ENCODE measurements around the gene GFOD2.

Gene GFOD2

DNA sequence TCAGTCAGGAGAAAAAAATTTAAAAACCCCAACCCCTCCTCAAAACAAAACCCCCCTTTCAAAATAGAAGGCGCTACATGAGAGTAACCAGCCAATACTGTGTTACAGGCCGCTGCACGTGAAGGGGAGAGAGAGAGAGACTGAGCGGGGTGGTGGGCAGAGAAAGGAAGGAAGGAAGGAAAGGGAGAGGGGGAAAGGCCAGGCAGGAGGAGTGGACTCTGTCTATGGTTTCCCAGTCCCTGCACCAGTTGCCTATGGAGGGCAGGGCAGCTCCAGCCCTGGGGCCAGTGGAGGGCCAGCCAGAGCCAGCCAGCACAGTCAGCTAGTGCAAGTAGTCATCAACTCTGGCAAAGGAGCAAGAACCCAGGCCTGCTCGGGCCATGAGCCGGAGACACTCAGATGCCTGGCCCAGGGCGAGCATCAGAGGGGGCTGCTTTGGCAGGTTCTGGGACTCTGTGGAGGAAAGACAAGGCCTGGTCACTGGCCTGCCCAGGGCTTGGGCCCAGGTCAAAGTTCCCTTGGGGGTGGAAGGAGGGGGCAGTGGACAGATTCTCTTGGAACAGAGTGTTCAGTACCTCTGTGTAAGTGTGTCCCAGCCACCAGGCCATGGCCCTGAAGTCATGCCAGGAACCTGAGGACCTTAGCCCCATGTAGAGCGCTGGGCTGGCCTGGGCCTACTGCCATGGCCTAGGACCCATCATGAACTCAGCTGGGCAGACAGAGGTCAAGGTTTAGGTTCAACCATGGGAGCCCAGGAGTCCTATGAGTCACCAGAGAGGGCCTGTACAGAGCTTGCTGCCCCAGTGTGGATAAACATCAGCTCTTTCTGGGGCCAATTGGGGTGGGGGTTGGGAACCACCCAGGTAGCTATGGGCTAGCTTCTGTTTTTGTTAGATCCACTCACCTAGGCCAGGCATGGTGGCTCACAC is 7.3 kb upstream of the GFOD2 start:
- no peak overlapping the region for H3K4me3 ChIP-seq (ENCODE audit: low read depth, low read length)
- TF ChIP-seq, protein P1, sequence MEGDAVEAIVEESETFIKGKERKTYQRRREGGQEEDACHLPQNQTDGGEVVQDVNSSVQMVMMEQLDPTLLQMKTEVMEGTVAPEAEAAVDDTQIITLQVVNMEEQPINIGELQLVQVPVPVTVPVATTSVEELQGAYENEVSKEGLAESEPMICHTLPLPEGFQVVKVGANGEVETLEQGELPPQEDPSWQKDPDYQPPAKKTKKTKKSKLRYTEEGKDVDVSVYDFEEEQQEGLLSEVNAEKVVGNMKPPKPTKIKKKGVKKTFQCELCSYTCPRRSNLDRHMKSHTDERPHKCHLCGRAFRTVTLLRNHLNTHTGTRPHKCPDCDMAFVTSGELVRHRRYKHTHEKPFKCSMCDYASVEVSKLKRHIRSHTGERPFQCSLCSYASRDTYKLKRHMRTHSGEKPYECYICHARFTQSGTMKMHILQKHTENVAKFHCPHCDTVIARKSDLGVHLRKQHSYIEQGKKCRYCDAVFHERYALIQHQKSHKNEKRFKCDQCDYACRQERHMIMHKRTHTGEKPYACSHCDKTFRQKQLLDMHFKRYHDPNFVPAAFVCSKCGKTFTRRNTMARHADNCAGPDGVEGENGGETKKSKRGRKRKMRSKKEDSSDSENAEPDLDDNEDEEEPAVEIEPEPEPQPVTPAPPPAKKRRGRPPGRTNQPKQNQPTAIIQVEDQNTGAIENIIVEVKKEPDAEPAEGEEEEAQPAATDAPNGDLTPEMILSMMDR (IDR thresholded peaks at IDR 0.05; ENCODE audit: borderline replicate concordance, insufficient read depth, low read depth, low read length) = no peak

DNA sequence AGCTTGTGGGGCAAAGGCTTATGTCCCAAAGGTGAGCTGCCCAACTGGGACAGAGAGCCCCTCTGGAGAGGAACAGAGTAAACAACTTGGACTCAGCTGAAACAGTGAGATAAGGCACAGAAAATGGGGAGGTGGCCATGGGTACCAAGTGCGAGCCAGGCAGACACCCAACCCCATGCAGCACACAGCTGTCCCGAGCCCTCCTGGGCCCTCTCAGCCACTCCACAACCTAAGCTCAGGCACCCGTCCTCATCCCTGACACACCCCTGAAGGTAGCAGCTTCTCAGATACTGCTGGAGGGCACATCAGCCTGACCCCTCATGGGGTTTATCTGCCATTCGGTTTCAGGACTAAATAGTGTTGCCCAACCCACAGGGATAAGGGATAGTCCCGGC is 4.8 kb upstream of the GFOD2 start:
- TF ChIP-seq, protein P1 (IDR thresholded peaks at IDR 0.05; ENCODE audit: borderline replicate concordance, insufficient read depth, low read depth, low read length) = no peak
- no peak overlapping the region for H3K4me3 ChIP-seq (ENCODE audit: low read depth, low read length)

DNA sequence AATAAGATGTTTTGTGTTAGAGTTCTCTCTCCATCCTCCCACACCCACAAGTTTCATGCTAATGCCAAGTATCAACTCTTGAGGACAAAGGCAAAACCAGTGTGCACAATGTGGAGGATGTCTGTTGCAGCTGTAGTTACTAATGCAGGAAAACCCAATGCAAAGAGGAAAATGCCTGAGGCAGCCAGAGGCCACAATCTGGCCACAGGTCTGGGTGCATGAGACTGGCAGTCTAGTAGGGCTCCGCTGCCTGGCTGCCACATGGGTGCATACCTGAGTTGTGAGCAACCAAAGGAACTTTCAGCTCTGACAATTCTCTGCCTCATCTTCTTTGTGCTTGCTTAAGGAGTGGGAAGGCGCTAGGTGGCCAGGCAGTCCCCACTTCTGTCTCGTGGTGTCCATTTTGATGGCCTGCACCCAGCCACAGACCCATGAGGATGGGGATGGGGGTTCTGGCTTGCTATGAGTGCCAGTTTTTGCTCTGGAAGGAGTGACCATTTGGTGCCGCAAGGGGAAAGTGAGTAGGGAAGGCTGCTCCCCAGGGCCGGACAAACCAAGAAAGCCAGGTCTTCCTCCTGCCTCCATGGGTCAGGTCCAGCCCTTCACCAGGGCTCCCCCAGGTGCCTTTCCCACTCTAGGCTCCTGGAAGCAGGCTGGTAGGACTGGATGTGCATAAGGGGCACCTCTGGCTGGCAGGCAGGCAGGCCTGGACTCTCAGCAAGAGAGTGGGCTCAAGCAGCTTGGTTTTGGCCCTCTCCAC is 4.2 kb upstream of the GFOD2 start:
- no peak overlapping the region for H3K4me3 ChIP-seq (ENCODE audit: low read depth, low read length)
- TF ChIP-seq, protein P1 (IDR thresholded peaks at IDR 0.05; ENCODE audit: borderline replicate concordance, insufficient read depth, low read depth, low read length) = no peak

DNA sequence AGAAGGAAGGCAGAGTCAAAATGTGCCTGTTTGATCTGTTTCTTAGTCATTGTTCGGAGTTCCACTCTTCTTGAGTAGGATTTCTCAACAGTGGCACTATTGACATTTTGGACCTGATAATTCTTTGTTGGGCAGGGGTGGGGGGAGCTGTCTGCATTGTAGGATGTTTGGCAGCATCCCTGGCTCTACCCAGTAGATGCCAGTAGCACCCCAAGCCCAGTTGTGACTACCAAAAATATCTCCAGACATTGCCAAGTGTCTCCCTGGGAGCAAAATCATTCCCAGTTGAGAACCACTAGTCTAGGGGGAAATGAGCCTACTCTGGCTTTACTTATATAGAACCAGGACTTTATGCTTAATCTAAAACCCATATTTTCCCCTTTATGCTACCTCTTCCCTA is 1.1 kb upstream of the GFOD2 start:
- TF ChIP-seq, protein P1 (IDR thresholded peaks at IDR 0.05; ENCODE audit: borderline replicate concordance, insufficient read depth, low read depth, low read length) = no peak
- no peak overlapping the region for H3K4me3 ChIP-seq (ENCODE audit: low read depth, low read length)

DNA sequence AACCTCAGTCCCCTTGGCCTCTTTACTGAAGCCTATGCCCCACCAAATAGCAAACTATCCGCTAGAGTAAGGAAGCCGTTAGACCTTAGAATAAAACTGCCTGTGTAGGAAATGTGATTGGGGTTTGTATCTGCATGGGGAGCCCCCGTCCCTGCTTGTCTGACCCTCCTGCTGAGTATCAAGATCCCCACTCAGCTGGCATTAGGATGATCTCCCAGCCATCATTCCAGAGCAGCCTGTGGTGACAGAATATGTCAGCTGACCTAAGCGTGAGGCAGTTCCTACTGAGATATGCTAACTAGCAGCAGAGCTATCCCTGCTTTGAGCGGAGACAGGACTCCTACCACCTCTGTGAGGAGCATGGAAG is 645 bp upstream of the GFOD2 start:
- TF ChIP-seq, protein P1 (IDR thresholded peaks at IDR 0.05; ENCODE audit: borderline replicate concordance, insufficient read depth, low read depth, low read length) = no peak
- H3K4me3 ChIP-seq (ENCODE audit: low read depth, low read length) = peak overlapping the region; percentile 74

DNA sequence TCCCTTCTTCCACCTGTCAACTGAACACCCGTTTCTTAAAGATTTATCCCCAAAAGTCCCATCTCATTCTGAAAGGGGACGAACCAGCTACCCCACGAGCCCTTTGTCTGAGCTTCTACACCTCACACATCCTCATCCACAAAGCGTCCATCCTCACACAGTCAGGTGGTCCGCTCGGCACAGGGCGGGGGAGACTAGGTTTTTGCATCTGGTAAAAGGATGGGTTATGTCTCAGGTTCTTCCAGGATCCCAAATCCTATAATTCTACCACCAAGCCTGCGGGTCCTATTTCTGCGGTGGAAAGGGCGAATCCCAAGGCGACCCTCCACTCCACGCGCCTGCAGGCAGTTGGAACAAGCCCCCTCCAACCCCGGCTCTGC is 458 bp downstream of the GFOD2 start:
- peak overlapping the region; percentile 74 for H3K4me3 ChIP-seq (ENCODE audit: low read depth, low read length)
- TF ChIP-seq, protein P1 (IDR thresholded peaks at IDR 0.05; ENCODE audit: borderline replicate concordance, insufficient read depth, low read depth, low read length) = no peak

All from GM12875 (cell line).